Lower leg skin (tissue), 4 donors: Measurements from ENCODE around the gene ADAMTS9. TPM values are rescaled to one million over a fixed set of nuclear protein-coding genes. Genes with fewer than 3 reads are reported as not detected.

ENCODE experiments used
- DNase-seq, 2 donors: peaks; one replicate each; pipeline ENCODE4 v3.0.0-alpha.2; 2019; ENCODE audit warnings: low spot score in 2 of 2
- H3K4me3 ChIP-seq: fragments of 200-600 bp; sonication (generic); 2 replicates; pipeline ENCODE4 v1.5.1; 2017; ENCODE audit warnings: mild to moderate bottlenecking, low read depth; ENCODE audit not compliant: poor library complexity, severe bottlenecking
- CTCF ChIP-seq, 3 donors: fragments of 450-650 bp; IDR thresholded peaks; one replicate each; pipeline ENCODE4 v1.5.1; 2016; ENCODE audit warnings: antibody characterized with exemption in 3 of 3, mild to moderate bottlenecking in 3 of 3, moderate library complexity in 2 of 3
- POLR2A ChIP-seq, 2 donors: fragments of 450-650 bp; IDR thresholded peaks; one replicate each; pipeline ENCODE4 v1.6.1; 2016 to 2017; ENCODE audit warnings: antibody characterized with exemption in 2 of 2, mild to moderate bottlenecking in 1 of 2, moderate library complexity in 1 of 2
- WGBS, 2 donors: methylation state at CpG; one replicate each; pipeline ENCODE4 v1.1.5; 2018; 5-methylcytosine and 5-hydroxymethylcytosine counted together
- intact Hi-C: fragments of 100-400 bp; cut with DNase I; formaldehyde crosslinking; loops from one replicate; pipeline ENCODE4 v1.15.0; 2023; ENCODE audit warnings: low total_unique reads
- total RNA-seq, 4 donors: library from RNA; depleted of rRNA; stranded (reverse); fragments of >200 nt; gene quantifications; one replicate each; pipeline ENCODE4 v1.1.0, GENCODE V29; 2016

ADAMTS9 gene
- total RNA-seq, 4 donors from 2014 or later: 2.2 to 15.9 (median 8.2) TPM

GRCh38 chr3:64591615-64592014 is 96.2 kb downstream of the ADAMTS9 start:
- no peak overlapping the region for H3K4me3 ChIP-seq
- TF ChIP-seq POLR2A (IDR thresholded peaks at IDR 0.05): no peak
- TF ChIP-seq CTCF (IDR thresholded peaks at IDR 0.05): no peak
- intact Hi-C loops: no loop called here
- DNase-seq: no peak
- 95 to 98% methylated on average over 1 of the region's 1 CpG for WGBS, 2 donors

- H3K4me3 ChIP-seq: no peak overlapping the region
- 70 to 78% methylated on average over 1 of the region's 1 CpG for WGBS, 2 donors
- DNase-seq: no peak
- TF ChIP-seq POLR2A (IDR thresholded peaks at IDR 0.05) (no peak), CTCF (IDR thresholded peaks at IDR 0.05) (no peak)
- intact Hi-C loops: no loop called here
Observed at GRCh38 chr3:64588380-64588779, 99.4 kb downstream of the ADAMTS9 start.

- DNase-seq: no peak
- intact Hi-C loops: no loop called here
- TF ChIP-seq CTCF (IDR thresholded peaks at IDR 0.05) (no peak), POLR2A (IDR thresholded peaks at IDR 0.05) (no peak)
- H3K4me3 ChIP-seq: no peak overlapping the region
- 81 to 85% methylated on average over 4 of the region's 4 CpGs for WGBS, 2 donors
Observed at GRCh38 chr3:64586952-64587351, 100.8 kb downstream of the ADAMTS9 start.

GRCh38 chr3:64584179-64584578 is 103.6 kb downstream of the ADAMTS9 start:
- no peak for DNase-seq
- no peak for TF ChIP-seq POLR2A (IDR thresholded peaks at IDR 0.05)
- no peak for TF ChIP-seq CTCF (IDR thresholded peaks at IDR 0.05)
- H3K4me3 ChIP-seq: no peak overlapping the region
- intact Hi-C loops: no loop called here
- WGBS, 2 donors: 66 to 75% methylated on average over 1 of the region's 1 CpG

GRCh38 chr3:64578797-64579196 is 109.0 kb downstream of the ADAMTS9 start:
- no peak overlapping the region for H3K4me3 ChIP-seq
- no peak for DNase-seq
- 75 to 88% methylated on average over 3 of the region's 3 CpGs for WGBS, 2 donors
- no peak for TF ChIP-seq CTCF (IDR thresholded peaks at IDR 0.05)
- TF ChIP-seq POLR2A (IDR thresholded peaks at IDR 0.05): no peak
- intact Hi-C loops: no loop called here

GRCh38 chr3:64578062-64578770 is 109.6 kb downstream of the ADAMTS9 start:
- no peak overlapping the region for H3K4me3 ChIP-seq
- WGBS, 2 donors: 71 to 76% methylated on average over 7 of the region's 7 CpGs
- intact Hi-C loops: no loop called here
- DNase-seq: no peak
- TF ChIP-seq POLR2A (IDR thresholded peaks at IDR 0.05) (no peak), CTCF (IDR thresholded peaks at IDR 0.05) (no peak)
